SK-N-SH treated with all-trans-retinoic acid at 6 μM for 48 hours (cell line): ENCODE measurements around the gene AP3B1.

Source experiments
- ATAC-seq: fragments of 200-7000 bp; cut with Tn5 transposase; 3 replicates; pipeline ENCODE4 v1.9.1; 2020; ENCODE audit warnings: mild to moderate bottlenecking, moderate library complexity
- ARNTL ChIP-seq: fragments of 450-650 bp; formaldehyde crosslinking; IDR thresholded peaks from 2 replicates; pipeline ENCODE4 v1.5.0; 2020; ENCODE audit warnings: low read depth, mild to moderate bottlenecking, moderate library complexity, borderline replicate concordance
- ISL1 ChIP-seq: fragments of 250-450 bp; sonication (Bioruptor Pico); IDR thresholded peaks from 2 replicates; pipeline ENCODE4 v2.1.2; 2022; ENCODE audit warnings: mild to moderate bottlenecking, moderate library complexity
- OSR1 ChIP-seq: fragments of 250-450 bp; sonication (Bioruptor Pico); IDR thresholded peaks from 2 replicates; pipeline ENCODE4 v1.8.0; 2022; ENCODE audit warnings: moderate library complexity, mild to moderate bottlenecking, inconsistent platforms
- TCF4 ChIP-seq: fragments of 250-450 bp; sonication (Bioruptor Pico); IDR thresholded peaks from 2 replicates; pipeline ENCODE4 v1.8.0; 2021; ENCODE audit warnings: mild to moderate bottlenecking, moderate library complexity, borderline replicate concordance
- TOX ChIP-seq: fragments of 250-450 bp; sonication (Bioruptor Pico); IDR thresholded peaks from 2 replicates; pipeline ENCODE4 v1.8.0; 2021; ENCODE audit warnings: mild to moderate bottlenecking, moderate library complexity, borderline replicate concordance
- ZC3H10 ChIP-seq: fragments of 250-450 bp; sonication (Bioruptor Pico); IDR thresholded peaks from 2 replicates; pipeline ENCODE4 v1.5.1; 2021; ENCODE audit warnings: mild to moderate bottlenecking, moderate library complexity
- ZFP3 ChIP-seq: fragments of 250-450 bp; sonication (Bioruptor Pico); IDR thresholded peaks from 2 replicates; pipeline ENCODE4 v1.5.0; 2020; ENCODE audit warnings: mild to moderate bottlenecking, moderate library complexity
- ZNF70 ChIP-seq: fragments of 450-650 bp; formaldehyde crosslinking; IDR thresholded peaks from 2 replicates; pipeline ENCODE4 v1.5.0; 2020; ENCODE audit warnings: mild to moderate bottlenecking, moderate library complexity
- TF ChIP-seq, protein P1 (sequence below): fragments of 250-450 bp; sonication (Bioruptor Pico); IDR thresholded peaks from 2 replicates; pipeline ENCODE4 v1.5.1; 2020; ENCODE audit warnings: low read depth, mild to moderate bottlenecking, moderate library complexity
- TF ChIP-seq, protein P2 (sequence below): fragments of 250-450 bp; sonication (Bioruptor Pico); IDR thresholded peaks from 2 replicates; pipeline ENCODE4 v1.8.0; 2021; ENCODE audit warnings: low read depth, mild to moderate bottlenecking, moderate library complexity, borderline replicate concordance
- TF ChIP-seq, protein P3 (sequence below): fragments of 250-450 bp; sonication (Bioruptor Pico); IDR thresholded peaks from 2 replicates; pipeline ENCODE4 v1.8.0; 2020; ENCODE audit warnings: mild to moderate bottlenecking, moderate library complexity, borderline replicate concordance

AP3B1 gene

DNA sequence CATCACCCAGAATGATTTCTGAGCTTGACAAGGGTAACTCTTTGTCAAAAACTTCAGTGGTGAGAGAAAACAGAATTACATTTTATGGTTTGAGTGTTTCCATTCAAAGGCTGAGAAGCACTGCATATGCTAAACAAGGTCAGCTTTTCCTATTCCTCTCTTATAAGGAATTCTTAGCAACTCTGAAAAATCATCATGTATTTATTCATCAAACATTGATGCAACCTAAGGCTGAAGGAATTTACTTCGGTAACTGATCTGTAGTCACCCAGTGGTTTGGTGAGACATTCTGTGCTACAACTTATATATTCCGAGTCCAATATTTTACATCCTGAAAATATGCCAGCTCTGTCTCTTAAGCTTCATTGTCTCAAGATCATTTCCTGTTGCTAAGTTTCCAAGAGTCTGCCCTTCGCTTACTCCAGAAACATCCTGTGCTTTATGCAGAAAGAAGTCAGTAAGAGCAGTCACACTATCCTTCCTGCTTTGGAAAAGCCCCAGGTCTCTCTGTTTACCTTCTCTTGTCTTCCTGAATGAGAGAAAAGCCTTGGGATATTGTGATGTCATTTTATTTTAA is 341.8 kb downstream of the AP3B1 start:
- no peak for ATAC-seq
- no peak for TF ChIP-seq TCF4
- TF ChIP-seq, protein P1, sequence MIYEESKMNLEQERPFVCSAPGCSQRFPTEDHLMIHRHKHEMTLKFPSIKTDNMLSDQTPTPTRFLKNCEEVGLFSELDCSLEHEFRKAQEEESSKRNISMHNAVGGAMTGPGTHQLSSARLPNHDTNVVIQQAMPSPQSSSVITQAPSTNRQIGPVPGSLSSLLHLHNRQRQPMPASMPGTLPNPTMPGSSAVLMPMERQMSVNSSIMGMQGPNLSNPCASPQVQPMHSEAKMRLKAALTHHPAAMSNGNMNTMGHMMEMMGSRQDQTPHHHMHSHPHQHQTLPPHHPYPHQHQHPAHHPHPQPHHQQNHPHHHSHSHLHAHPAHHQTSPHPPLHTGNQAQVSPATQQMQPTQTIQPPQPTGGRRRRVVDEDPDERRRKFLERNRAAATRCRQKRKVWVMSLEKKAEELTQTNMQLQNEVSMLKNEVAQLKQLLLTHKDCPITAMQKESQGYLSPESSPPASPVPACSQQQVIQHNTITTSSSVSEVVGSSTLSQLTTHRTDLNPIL (CRISPR knock-in tag) = no peak
- no peak for TF ChIP-seq TOX
- no peak for TF ChIP-seq ZNF70 (CRISPR knock-in tag)
- no peak for TF ChIP-seq ZC3H10 (CRISPR knock-in tag)
- TF ChIP-seq ARNTL = no peak
- TF ChIP-seq, protein P2, sequence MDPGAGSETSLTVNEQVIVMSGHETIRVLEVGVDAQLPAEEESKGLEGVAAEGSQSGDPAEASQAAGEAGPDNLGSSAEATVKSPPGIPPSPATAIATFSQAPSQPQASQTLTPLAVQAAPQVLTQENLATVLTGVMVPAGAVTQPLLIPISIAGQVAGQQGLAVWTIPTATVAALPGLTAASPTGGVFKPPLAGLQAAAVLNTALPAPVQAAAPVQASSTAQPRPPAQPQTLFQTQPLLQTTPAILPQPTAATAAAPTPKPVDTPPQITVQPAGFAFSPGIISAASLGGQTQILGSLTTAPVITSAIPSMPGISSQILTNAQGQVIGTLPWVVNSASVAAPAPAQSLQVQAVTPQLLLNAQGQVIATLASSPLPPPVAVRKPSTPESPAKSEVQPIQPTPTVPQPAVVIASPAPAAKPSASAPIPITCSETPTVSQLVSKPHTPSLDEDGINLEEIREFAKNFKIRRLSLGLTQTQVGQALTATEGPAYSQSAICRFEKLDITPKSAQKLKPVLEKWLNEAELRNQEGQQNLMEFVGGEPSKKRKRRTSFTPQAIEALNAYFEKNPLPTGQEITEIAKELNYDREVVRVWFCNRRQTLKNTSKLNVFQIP (CRISPR knock-in tag) = no peak
- TF ChIP-seq, protein P3, sequence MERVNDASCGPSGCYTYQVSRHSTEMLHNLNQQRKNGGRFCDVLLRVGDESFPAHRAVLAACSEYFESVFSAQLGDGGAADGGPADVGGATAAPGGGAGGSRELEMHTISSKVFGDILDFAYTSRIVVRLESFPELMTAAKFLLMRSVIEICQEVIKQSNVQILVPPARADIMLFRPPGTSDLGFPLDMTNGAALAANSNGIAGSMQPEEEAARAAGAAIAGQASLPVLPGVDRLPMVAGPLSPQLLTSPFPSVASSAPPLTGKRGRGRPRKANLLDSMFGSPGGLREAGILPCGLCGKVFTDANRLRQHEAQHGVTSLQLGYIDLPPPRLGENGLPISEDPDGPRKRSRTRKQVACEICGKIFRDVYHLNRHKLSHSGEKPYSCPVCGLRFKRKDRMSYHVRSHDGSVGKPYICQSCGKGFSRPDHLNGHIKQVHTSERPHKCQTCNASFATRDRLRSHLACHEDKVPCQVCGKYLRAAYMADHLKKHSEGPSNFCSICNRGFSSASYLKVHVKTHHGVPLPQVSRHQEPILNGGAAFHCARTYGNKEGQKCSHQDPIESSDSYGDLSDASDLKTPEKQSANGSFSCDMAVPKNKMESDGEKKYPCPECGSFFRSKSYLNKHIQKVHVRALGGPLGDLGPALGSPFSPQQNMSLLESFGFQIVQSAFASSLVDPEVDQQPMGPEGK = no peak
- no peak for TF ChIP-seq ZFP3 (CRISPR knock-in tag)
- TF ChIP-seq OSR1 (CRISPR knock-in tag) = no peak
- TF ChIP-seq ISL1 (CRISPR knock-in tag) = no peak
